MCF 10A (cell line): Measurements from ENCODE around the gene ABHD15. TPM values are rescaled to one million over a fixed set of nuclear protein-coding genes. Genes with fewer than 3 reads are reported as not detected.

Experiments
- BruUV-seq: library from RNA; stranded (reverse); fragments of 400-500 nt; replicated peaks from 2 replicates; lab custom pipeline; 2021; lab: Mats Ljungman, UMichigan
- CTCF ChIA-PET: fragments of 300-600 bp; sonication (Branson Sonifier 250); formaldehyde crosslinking; extraction: SDS; loops from one replicate; lab custom pipeline; 2021; ENCODE audit warnings: antibody characterized with exemption, inconsistent platforms; lab: Yijun Ruan, JAX
- POLR2A ChIA-PET: fragments of 300-600, 350-650 bp; sonication (Branson Sonifier 250); formaldehyde crosslinking; extraction: SDS; loops from one replicate; lab custom pipeline; 2020; ENCODE audit warnings: antibody characterized with exemption, inconsistent platforms; lab: Yijun Ruan, JAX
- DNase-seq: peaks from one replicate; pipeline ENCODE4 v3.0.0-alpha.2; 2018; ENCODE audit not compliant: unreplicated experiment
- H3K27ac Mint-ChIP-seq: one replicate; pipeline ENCODE4 v1.8.0; 2022; ENCODE audit warnings: mild to moderate bottlenecking, low read depth, mixed read lengths; ENCODE audit not compliant: unreplicated experiment
- H3K27me3 Mint-ChIP-seq: one replicate; pipeline ENCODE4 v1.8.0; 2022; ENCODE audit warnings: mixed read lengths; ENCODE audit not compliant: insufficient read depth, unreplicated experiment
- H3K36me3 Mint-ChIP-seq: one replicate; pipeline ENCODE4 v1.8.0; 2022; ENCODE audit warnings: mild to moderate bottlenecking, moderate library complexity, mixed read lengths; ENCODE audit not compliant: insufficient read depth, unreplicated experiment
- H3K4me1 Mint-ChIP-seq: one replicate; pipeline ENCODE4 v1.8.0; 2022; ENCODE audit warnings: mixed read lengths; ENCODE audit not compliant: insufficient read depth, unreplicated experiment
- H3K4me3 Mint-ChIP-seq: one replicate; pipeline ENCODE4 v1.8.0; 2022; ENCODE audit warnings: mild to moderate bottlenecking, moderate library complexity, mixed read lengths; ENCODE audit not compliant: unreplicated experiment
- H3K9me3 Mint-ChIP-seq: one replicate; pipeline ENCODE4 v1.8.0; 2022; ENCODE audit warnings: mixed read lengths; ENCODE audit not compliant: unreplicated experiment
- CTCF ChIP-seq: fragments of 200-600 bp; IDR thresholded peaks from one replicate; pipeline ENCODE4 v1.8.0; 2022; ENCODE audit warnings: antibody characterized with exemption, mild to moderate bottlenecking; ENCODE audit not compliant: unreplicated experiment
- intact Hi-C: fragments of 100-400 bp; cut with micrococcal nuclease; formaldehyde crosslinking; loops from 2 replicates; pipeline ENCODE4 v1.14.1; 2022
- total RNA-seq: library from RNA; stranded (reverse); gene quantifications from 2 replicates; pipeline ENCODE4 v1.2.3, GENCODE V29; 2022

ABHD15 gene
- total RNA-seq, 1 experiment from 2014 or later, result 2.8 TPM

DNA sequence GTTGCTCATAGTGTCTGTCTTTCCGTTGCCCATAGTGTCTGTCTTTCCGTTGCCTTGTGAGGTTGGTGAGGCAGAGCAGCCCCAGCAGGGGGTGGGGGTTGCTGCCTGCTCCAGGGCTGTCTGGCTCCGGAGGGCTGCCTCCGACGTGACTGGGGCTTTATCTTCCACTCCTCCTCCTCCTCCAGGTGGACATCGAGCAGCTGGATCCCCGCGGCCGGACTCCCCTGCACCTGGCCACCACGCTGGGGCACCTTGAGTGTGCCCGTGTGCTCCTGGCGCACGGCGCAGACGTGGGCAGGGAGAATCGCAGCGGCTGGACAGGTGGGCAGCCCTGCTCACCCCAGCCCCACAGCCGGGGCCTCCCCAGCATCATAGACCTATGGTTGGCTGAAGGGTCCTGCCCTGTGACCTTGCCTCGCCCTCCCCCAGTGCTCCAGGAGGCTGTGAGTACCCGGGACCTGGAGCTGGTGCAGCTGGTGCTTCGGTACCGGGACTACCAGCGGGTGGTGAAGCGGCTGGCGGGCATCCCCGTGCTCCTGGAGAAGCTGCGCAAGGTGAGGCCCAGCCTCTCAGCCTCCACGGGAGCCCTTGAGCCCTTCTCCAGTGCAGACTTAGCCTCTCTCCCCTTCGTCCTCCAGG is 40.8 kb upstream of the ABHD15 start:
- POLR2A ChIA-PET, result interaction anchor here (1.1 kb wide), 1 partner anchor 8 kb away, joined by 5 read pairs; no protein-coding TSS in a partner anchor
- DNase-seq, result no peak
- no TSS peak for BruUV-seq
- CTCF ChIA-PET, result interaction anchor here (0.9 to 1.3 kb wide), 5 partner anchors 9 to 48 kb away, joined by 3 to 6 read pairs (median 3); no protein-coding TSS in a partner anchor
- Mint-ChIP-seq H3K27ac (no peak overlapping the region), H3K27me3 (no peaks in the 10 kb centered on the region), H3K36me3 (no peaks in the 10 kb centered on the region), H3K4me3 (no peak overlapping the region), H3K4me1 (no peaks in the 10 kb centered on the region), H3K9me3 (no peaks in the 10 kb centered on the region)
- TF ChIP-seq CTCF, result no peak
- intact Hi-C loops, result no loop called here

DNA sequence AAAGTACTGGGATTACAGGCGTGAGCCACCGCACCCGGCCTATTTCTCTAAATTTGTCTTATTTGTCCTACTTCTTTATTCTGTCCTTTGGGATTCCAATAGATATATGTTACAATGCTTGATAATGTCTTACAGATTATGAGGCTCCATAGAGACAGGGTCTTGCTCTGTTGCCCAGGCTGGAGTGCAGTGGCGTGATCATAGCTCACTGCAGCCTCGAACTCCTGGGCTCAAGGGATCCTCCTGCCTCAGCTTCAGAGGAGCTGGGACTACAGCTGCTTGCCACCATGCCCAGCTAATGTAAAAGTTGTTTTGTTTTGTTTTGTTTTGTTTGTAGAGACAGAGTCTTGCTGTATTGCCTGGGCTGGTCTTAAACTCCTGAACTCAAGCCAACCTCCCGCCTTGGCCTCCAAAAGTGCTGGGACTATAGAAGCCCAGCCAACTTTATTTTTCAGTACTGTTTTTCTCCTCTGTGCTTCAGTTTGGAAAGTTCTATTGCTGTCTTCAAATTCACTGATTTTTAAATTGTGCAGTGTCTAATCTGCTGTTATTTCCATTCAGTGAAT is 36.4 kb upstream of the ABHD15 start:
- H3K27me3 Mint-ChIP-seq, result no peaks in the 10 kb centered on the region
- DNase-seq, result no peak
- no peak overlapping the region for H3K27ac Mint-ChIP-seq
- H3K9me3 Mint-ChIP-seq, result no peaks in the 10 kb centered on the region
- ChIA-PET POLR2A (no interaction called here), CTCF (interaction anchor here (1.0 kb wide), 2 partner anchors 11 to 204 kb away, joined by 3 read pairs; no protein-coding TSS in a partner anchor)
- H3K4me1 Mint-ChIP-seq, result no peaks in the 10 kb centered on the region
- intact Hi-C loops, result no loop called here
- no peak overlapping the region for H3K4me3 Mint-ChIP-seq
- no peaks in the 10 kb centered on the region for H3K36me3 Mint-ChIP-seq
- TF ChIP-seq CTCF, result no peak
- no TSS peak for BruUV-seq

DNA sequence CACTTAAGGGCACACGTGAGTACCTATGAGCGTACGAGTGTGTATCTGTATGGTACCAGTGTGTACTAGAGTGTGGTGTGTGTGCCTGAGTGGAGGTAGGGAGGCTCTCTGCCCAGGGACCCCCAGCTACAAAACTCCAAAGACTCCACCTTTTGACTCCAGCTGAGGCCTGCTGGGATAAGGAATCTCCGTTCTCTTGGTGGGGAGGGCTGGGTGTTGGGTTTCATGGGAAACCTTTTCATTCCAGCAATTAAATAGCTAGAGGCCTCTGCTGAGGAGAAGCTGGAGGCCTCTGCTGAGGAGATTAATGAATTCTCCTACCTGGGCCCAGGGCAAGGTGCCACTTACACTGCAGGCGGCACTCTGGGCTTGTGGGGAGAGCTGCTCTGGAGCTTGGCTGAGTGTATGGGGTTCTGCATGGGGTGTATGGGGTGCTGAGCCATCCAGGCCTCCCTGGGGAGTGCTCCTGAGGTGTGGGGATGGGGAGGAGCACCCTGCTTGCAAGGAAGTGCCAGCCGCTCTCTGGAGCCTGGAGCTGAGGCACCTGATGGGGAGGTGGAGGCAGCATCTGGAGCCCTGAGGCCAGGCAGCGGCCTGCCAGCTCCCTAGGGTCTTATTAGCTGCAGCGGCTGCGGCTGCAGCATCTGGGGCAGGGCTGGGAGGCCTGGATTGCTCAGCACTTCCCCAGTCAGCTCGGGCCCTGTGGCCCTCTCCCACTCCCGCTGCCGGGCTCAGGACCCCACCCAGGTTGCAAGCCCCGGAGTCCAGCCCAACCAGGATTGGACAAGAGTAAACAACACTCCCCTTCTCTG is 30.7 kb upstream of the ABHD15 start:
- H3K27ac Mint-ChIP-seq, result no peak overlapping the region
- H3K27me3 Mint-ChIP-seq, result no peaks in the 10 kb centered on the region
- H3K4me1 Mint-ChIP-seq, result no peaks in the 10 kb centered on the region
- ChIA-PET CTCF (interaction anchor here (0.6 to 1.2 kb wide), 5 partner anchors 16 to 265 kb away, joined by 3 to 4 read pairs (median 3); no protein-coding TSS in a partner anchor), POLR2A (no interaction called here)
- H3K9me3 Mint-ChIP-seq, result no peaks in the 10 kb centered on the region
- no peak overlapping the region for H3K4me3 Mint-ChIP-seq
- H3K36me3 Mint-ChIP-seq, result no peaks in the 10 kb centered on the region
- no peak for DNase-seq
- no TSS peak for BruUV-seq
- TF ChIP-seq CTCF, result no peak
- intact Hi-C loops, result no loop called here

GRCh38 chr17:29596811-29597210 is 30.0 kb upstream of the ABHD15 start:
- DNase-seq, result no peak
- BruUV-seq, result no TSS peak
- H3K9me3 Mint-ChIP-seq, result no peaks in the 10 kb centered on the region
- no peaks in the 10 kb centered on the region for H3K4me1 Mint-ChIP-seq
- H3K4me3 Mint-ChIP-seq, result no peak overlapping the region
- no peak overlapping the region for H3K27ac Mint-ChIP-seq
- H3K27me3 Mint-ChIP-seq, result no peaks in the 10 kb centered on the region
- TF ChIP-seq CTCF, result no peak
- ChIA-PET POLR2A (no interaction called here), CTCF (interaction anchor here (0.6 to 0.7 kb wide), 2 partner anchors 16 to 17 kb away, joined by 3 to 4 read pairs; no protein-coding TSS in a partner anchor)
- intact Hi-C loops, result no loop called here
- no peaks in the 10 kb centered on the region for H3K36me3 Mint-ChIP-seq
